ENCODE data around the gene DSCAM. TPM values are rescaled to one million over a fixed set of nuclear protein-coding genes. Genes with fewer than 3 reads are reported as not detected.

The DSCAM gene
- total and polyA plus RNA-seq, 2 donors (not counting 3 experiments of a cell fraction or from before 2014, with no cell fraction given): not detected

DNA sequence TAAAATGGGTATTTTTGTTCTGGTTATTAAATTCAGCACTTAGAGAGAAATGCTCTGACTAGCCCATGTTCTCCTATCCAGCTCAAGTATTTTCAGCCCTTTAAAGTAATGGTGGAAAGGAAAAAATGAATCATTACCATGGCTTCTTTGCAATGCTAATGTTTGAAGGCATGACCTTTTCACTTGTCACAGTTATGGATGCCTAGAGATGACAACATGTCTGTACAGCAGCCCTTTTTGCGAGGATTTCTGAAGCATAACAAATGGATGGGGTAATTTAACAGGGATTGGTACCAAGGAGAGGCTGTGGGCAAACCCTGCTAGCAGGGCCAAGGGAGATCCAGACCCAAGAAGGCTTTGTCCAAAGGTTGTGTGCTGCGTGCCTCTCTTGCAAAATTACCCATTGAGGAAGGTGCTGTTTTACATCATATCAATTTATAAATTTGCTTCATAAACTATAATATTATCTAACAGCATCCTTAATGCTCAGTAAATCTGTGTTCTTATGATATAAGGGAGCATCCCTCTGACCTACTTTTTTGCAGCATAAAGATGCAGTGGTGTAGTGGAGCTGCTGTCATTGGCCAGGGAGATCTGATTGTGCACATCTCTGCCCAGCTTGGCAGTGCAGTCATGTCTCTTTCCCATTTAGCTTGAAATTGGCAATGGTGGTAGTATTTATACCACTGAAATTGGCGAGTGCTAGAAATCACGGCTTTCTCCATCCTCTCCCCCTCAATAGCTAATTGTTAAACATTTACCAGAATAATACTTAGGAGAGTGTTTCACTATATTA lies 652.6 kb downstream of the DSCAM start:
- H3K36me3 ChIP-seq (ENCODE audit: control insufficient read depth in 2 of 2, extremely low read depth in 1 of 2, insufficient read depth in 2 of 2, low read length in 2 of 2): no peaks in the 10 kb centered on the region
- no peak overlapping the region for H2AFZ ChIP-seq (ENCODE audit: low read depth, low read length)
- H3K27ac ChIP-seq (ENCODE audit: insufficient read depth, low read depth, low read length): no peak overlapping the region
- H3K9me3 ChIP-seq (replicated peaks; ENCODE audit: control insufficient read depth, insufficient read depth, low read length): peaks cover 6% of the 10 kb centered on the region
- H3K9ac ChIP-seq (replicated peaks; ENCODE audit: extremely low read depth, insufficient read depth, low read length): no peak overlapping the region
- intact Hi-C loops (cut with micrococcal nuclease) (no loop called here), dilution Hi-C loops (cut with MboI; ENCODE audit: extremely low pct_ligation_motif_present, low sequenced_read_pairs) (no loop called here)
- no peaks in the 10 kb centered on the region for H3K9me1 ChIP-seq (replicated peaks; ENCODE audit: control insufficient read depth, extremely low read depth, insufficient read depth, low read length)
- ChIA-PET POLR2A (no interaction called here), CTCF (no interaction called here)
- BruUV-seq (replicated peaks): no TSS peak
- no peaks in the 10 kb centered on the region for H3K79me2 ChIP-seq (ENCODE audit: control insufficient read depth, insufficient read depth, low read length)
- TF ChIP-seq POLR2AphosphoS5 (IDR thresholded peaks at IDR 0.05; ENCODE audit: insufficient read depth, low read depth, low read length): no peak
- TF ChIP-seq POLR2A (IDR thresholded peaks at IDR 0.05; ENCODE audit: low read depth, low read length): no peak
- TF ChIP-seq, protein P1, sequence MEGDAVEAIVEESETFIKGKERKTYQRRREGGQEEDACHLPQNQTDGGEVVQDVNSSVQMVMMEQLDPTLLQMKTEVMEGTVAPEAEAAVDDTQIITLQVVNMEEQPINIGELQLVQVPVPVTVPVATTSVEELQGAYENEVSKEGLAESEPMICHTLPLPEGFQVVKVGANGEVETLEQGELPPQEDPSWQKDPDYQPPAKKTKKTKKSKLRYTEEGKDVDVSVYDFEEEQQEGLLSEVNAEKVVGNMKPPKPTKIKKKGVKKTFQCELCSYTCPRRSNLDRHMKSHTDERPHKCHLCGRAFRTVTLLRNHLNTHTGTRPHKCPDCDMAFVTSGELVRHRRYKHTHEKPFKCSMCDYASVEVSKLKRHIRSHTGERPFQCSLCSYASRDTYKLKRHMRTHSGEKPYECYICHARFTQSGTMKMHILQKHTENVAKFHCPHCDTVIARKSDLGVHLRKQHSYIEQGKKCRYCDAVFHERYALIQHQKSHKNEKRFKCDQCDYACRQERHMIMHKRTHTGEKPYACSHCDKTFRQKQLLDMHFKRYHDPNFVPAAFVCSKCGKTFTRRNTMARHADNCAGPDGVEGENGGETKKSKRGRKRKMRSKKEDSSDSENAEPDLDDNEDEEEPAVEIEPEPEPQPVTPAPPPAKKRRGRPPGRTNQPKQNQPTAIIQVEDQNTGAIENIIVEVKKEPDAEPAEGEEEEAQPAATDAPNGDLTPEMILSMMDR (IDR thresholded peaks at IDR 0.05; ENCODE audit: extremely low read depth in 1 of 2, insufficient read depth in 1 of 2, low read depth in 1 of 2, low read length in 2 of 2): no peak
- no peak overlapping the region for H3K4me2 ChIP-seq (ENCODE audit: insufficient read depth, low read length)
- H4K20me1 ChIP-seq (replicated peaks; ENCODE audit: control insufficient read depth, extremely low read depth, insufficient read depth, low read length): no peaks in the 10 kb centered on the region
- no peak overlapping the region for H3K4me3 ChIP-seq (replicated peaks in 1 of 3; ENCODE audit: insufficient read depth in 1 of 3, low read depth in 1 of 3, low read length in 3 of 3)
- no peak for FAIRE-seq
- no peaks in the 10 kb centered on the region for H3K27me3 ChIP-seq (ENCODE audit: control insufficient read depth in 2 of 2, insufficient read depth in 2 of 2, low read length in 2 of 2)
- no peak for DNase-seq (ENCODE audit: low read depth, low spot score)
- no peaks in the 10 kb centered on the region for H3K4me1 ChIP-seq (ENCODE audit: control insufficient read depth, extremely low read depth, insufficient read depth, low read length)

GRCh38 chr21:40191616-40192015 lies 655.3 kb downstream of the DSCAM start:
- H3K27ac ChIP-seq (ENCODE audit: insufficient read depth, low read depth, low read length): no peak overlapping the region
- H3K9ac ChIP-seq (replicated peaks; ENCODE audit: extremely low read depth, insufficient read depth, low read length): no peak overlapping the region
- H3K4me1 ChIP-seq (ENCODE audit: control insufficient read depth, extremely low read depth, insufficient read depth, low read length): no peaks in the 10 kb centered on the region
- BruUV-seq (replicated peaks): no TSS peak
- ChIA-PET CTCF (no interaction called here), POLR2A (no interaction called here)
- FAIRE-seq (no peak), DNase-seq (ENCODE audit: low read depth, low spot score) (no peak)
- H4K20me1 ChIP-seq (replicated peaks; ENCODE audit: control insufficient read depth, extremely low read depth, insufficient read depth, low read length): no peaks in the 10 kb centered on the region
- intact Hi-C loops (cut with micrococcal nuclease): no loop called here
- H3K9me1 ChIP-seq (replicated peaks; ENCODE audit: control insufficient read depth, extremely low read depth, insufficient read depth, low read length): no peaks in the 10 kb centered on the region
- no peaks in the 10 kb centered on the region for H3K36me3 ChIP-seq (ENCODE audit: control insufficient read depth in 2 of 2, extremely low read depth in 1 of 2, insufficient read depth in 2 of 2, low read length in 2 of 2)
- H3K9me3 ChIP-seq (replicated peaks; ENCODE audit: control insufficient read depth, insufficient read depth, low read length): peaks cover 7% of the 10 kb centered on the region
- no peaks in the 10 kb centered on the region for H3K79me2 ChIP-seq (ENCODE audit: control insufficient read depth, insufficient read depth, low read length)
- dilution Hi-C loops (cut with MboI; ENCODE audit: extremely low pct_ligation_motif_present, low sequenced_read_pairs): no loop called here
- no peak overlapping the region for H3K4me3 ChIP-seq (replicated peaks in 1 of 3; ENCODE audit: insufficient read depth in 1 of 3, low read depth in 1 of 3, low read length in 3 of 3)
- no peak overlapping the region for H3K4me2 ChIP-seq (ENCODE audit: insufficient read depth, low read length)
- no peak overlapping the region for H2AFZ ChIP-seq (ENCODE audit: low read depth, low read length)
- H3K27me3 ChIP-seq (ENCODE audit: control insufficient read depth in 2 of 2, insufficient read depth in 2 of 2, low read length in 2 of 2): no peaks in the 10 kb centered on the region
- TF ChIP-seq, protein P2, sequence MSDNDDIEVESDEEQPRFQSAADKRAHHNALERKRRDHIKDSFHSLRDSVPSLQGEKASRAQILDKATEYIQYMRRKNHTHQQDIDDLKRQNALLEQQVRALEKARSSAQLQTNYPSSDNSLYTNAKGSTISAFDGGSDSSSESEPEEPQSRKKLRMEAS (IDR thresholded peaks at IDR 0.05; ENCODE audit: insufficient read depth, insufficient read length): no peak
- TF ChIP-seq GATA2 (IDR thresholded peaks at IDR 0.05; ENCODE audit: insufficient read depth, insufficient read length, low read depth, low read length) (no peak), EZH2 (IDR thresholded peaks at IDR 0.05; ENCODE audit: borderline replicate concordance, low read depth, low read length, severe bottlenecking) (no peak), POLR2AphosphoS5 (IDR thresholded peaks at IDR 0.05; ENCODE audit: insufficient read depth, low read depth, low read length) (no peak)
